HepG2 (cell line): ENCODE data around the gene GNG12. TPM values are rescaled to one million over a fixed set of nuclear protein-coding genes. Genes with fewer than 3 reads are reported as not detected.

Experiments used
- DMAP1 ChIP-seq: IDR thresholded peaks from 2 replicates; pipeline ENCODE4 v1.6.1; 2016
- EHMT2 ChIP-seq: fragments of 200-600 bp; sonication (generic); IDR thresholded peaks from 2 replicates; pipeline ENCODE4 v1.7.0; 2017; ENCODE audit warnings: antibody characterized with exemption, low read depth, low read length, borderline replicate concordance
- FOXC1 ChIP-seq: sonication (generic); formaldehyde crosslinking; IDR thresholded peaks from 2 replicates; pipeline ENCODE4 v1.8.0; 2022; ENCODE audit warnings: mild to moderate bottlenecking, missing genetic modification reagents, borderline replicate concordance
- GLI4 ChIP-seq: sonication (generic); formaldehyde crosslinking; IDR thresholded peaks from 2 replicates; pipeline ENCODE4 v1.5.1; 2020; ENCODE audit warnings: missing genetic modification reagents, mild to moderate bottlenecking, moderate library complexity, borderline replicate concordance
- MED13 ChIP-seq: sonication (generic); formaldehyde crosslinking; IDR thresholded peaks from 2 replicates; pipeline ENCODE4 v1.5.0; 2020; ENCODE audit warnings: missing genetic modification reagents
- NCOA1 ChIP-seq: sonication (generic); formaldehyde crosslinking; IDR thresholded peaks from 2 replicates; pipeline ENCODE4 v1.9.0; 2021; ENCODE audit warnings: missing genetic modification reagents
- RXRA ChIP-seq: sonication (generic); formaldehyde crosslinking; IDR thresholded peaks from 2 replicates; pipeline ENCODE4 v1.5.1; 2020; ENCODE audit warnings: missing genetic modification reagents
- SP5 ChIP-seq: IDR thresholded peaks from 2 replicates; pipeline ENCODE4 v1.6.1; 2016; ENCODE audit warnings: low read depth, borderline replicate concordance
- WIZ ChIP-seq: sonication (generic); formaldehyde crosslinking; IDR thresholded peaks from 2 replicates; pipeline ENCODE4 v1.5.1; 2020; ENCODE audit warnings: mild to moderate bottlenecking, missing genetic modification reagents
- ZBED4 ChIP-seq: sonication (generic); formaldehyde crosslinking; IDR thresholded peaks from 2 replicates; pipeline ENCODE4 v1.4.0; 2020; ENCODE audit warnings: missing genetic modification reagents, borderline replicate concordance
- ZBTB34 ChIP-seq: sonication (generic); formaldehyde crosslinking; IDR thresholded peaks from 2 replicates; pipeline ENCODE4 v1.8.0; 2022; ENCODE audit warnings: mild to moderate bottlenecking, missing genetic modification reagents
- ZMAT3 ChIP-seq: sonication (generic); formaldehyde crosslinking; conservative IDR thresholded peaks from 2 replicates; pipeline ENCODE4 v1.7.0; 2021; ENCODE audit warnings: missing genetic modification reagents
- ZNF251 ChIP-seq: sonication (generic); formaldehyde crosslinking; IDR thresholded peaks from 2 replicates; pipeline ENCODE4 v1.9.0; 2021; ENCODE audit warnings: mild to moderate bottlenecking, missing genetic modification reagents
- ZNF446 ChIP-seq: sonication (generic); formaldehyde crosslinking; IDR thresholded peaks from 2 replicates; pipeline ENCODE4 v1.5.0; 2020; ENCODE audit warnings: mild to moderate bottlenecking, missing genetic modification reagents
- ZNF580 ChIP-seq: IDR thresholded peaks from 2 replicates; pipeline ENCODE4 v1.6.1; 2016; ENCODE audit warnings: low read depth, borderline replicate concordance
- ZNF652 ChIP-seq: IDR thresholded peaks from 2 replicates; pipeline ENCODE4 v1.6.1; 2016; ENCODE audit warnings: low read depth, borderline replicate concordance
- ZNF678 ChIP-seq: sonication (generic); formaldehyde crosslinking; IDR thresholded peaks from 2 replicates; pipeline ENCODE4 v1.4.0; 2020; ENCODE audit warnings: mild to moderate bottlenecking, missing genetic modification reagents
- ZNF790 ChIP-seq: sonication (generic); formaldehyde crosslinking; IDR thresholded peaks from 2 replicates; pipeline ENCODE4 v1.8.0; 2022; ENCODE audit warnings: missing genetic modification reagents, mild to moderate bottlenecking, borderline replicate concordance
- ZNF816 ChIP-seq: sonication (generic); formaldehyde crosslinking; IDR thresholded peaks from 2 replicates; pipeline ENCODE4 v1.8.0; 2022; ENCODE audit warnings: missing genetic modification reagents, mild to moderate bottlenecking, borderline replicate concordance
- ZSCAN12 ChIP-seq: sonication (generic); formaldehyde crosslinking; IDR thresholded peaks from 2 replicates; pipeline ENCODE4 v1.9.0; 2021; ENCODE audit warnings: mild to moderate bottlenecking, missing genetic modification reagents
- polyA plus RNA-seq, 8 experiments: library from polyadenylated mRNA; depleted of rRNA in 3 of 8; stranded (reverse) in 7 of 8; unstranded in 1 of 8; fragments of >200 nt; fragmentation: Illumina TruSeq in 4 of 8; extraction: Trizol in 4 of 8; gene quantifications; 2 replicates each; pipeline versions ENCODE4 v1.2.1 to v1.2.3, GENCODE V29; 2011 to 2016; ENCODE audit warnings: low read depth in 4 of 8, missing spikeins in 1 of 8, mixed read lengths in 1 of 8; ENCODE audit not compliant: insufficient read depth in 1 of 8
- total RNA-seq, 5 experiments: library from RNA; depleted of rRNA; stranded (reverse); fragments of >200 nt; fragmentation: Illumina TruSeq; extraction: Trizol; gene quantifications; 2 replicates each; pipeline ENCODE4 v1.2.3, GENCODE V29; 2016; ENCODE audit warnings: low read depth in 1 of 5
- TF ChIP-seq, protein P1 (sequence below): sonication (generic); formaldehyde crosslinking; IDR thresholded peaks from 2 replicates; pipeline ENCODE4 v1.4.0; 2020; ENCODE audit warnings: missing genetic modification reagents
- TF ChIP-seq, protein P2 (sequence below): IDR thresholded peaks from 2 replicates; pipeline ENCODE4 v1.6.1; 2018; ENCODE audit warnings: missing genetic modification reagents, mild to moderate bottlenecking, missing compliant biosample characterization

The GNG12 gene
- total and polyA plus RNA-seq, 2 of the 13 experiments (the other 11 are each of a cell fraction or from before 2014, with no cell fraction given): 0.11 TPM

DNA sequence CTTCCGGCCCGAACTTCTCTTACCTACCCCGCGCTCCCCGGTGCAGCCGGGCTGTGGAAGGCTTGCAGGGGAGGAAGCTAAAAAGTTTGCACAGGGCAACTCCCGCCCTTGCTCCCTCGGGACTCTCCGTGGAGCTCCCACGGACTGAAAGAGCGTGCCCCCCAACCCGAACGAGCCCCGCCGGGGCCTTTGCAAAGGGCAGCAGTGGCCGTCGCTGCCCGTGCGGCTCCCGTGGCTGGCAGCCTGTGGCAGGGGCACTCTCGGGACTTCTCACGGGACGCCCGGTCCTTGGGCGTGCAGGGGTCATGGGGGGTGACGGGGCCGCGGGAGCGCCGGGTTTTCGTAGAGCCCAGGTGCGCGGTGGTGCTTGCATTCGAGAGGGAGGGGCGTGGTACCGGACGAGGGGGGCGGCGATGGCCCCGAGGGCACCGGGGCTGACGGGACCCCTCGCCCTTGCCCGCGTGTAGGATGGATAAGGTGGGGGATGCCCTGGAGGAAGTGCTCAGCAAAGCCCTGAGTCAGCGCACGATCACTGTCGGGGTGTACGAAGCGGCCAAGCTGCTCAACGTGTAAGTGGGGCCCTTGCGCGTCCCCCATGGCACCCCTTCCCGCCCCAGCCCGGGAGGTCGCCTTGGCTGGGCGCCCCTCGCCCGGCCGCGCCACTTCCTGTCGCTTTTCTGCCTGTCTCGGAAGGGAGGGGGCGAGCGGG lies 147.6 kb downstream of the GNG12 start (continued):
- TF ChIP-seq ZBTB34 (CRISPR knock-in tag): no peak
- no peak for TF ChIP-seq ZNF251
- no peak for TF ChIP-seq DMAP1 (CRISPR knock-in tag)
- TF ChIP-seq ZNF678 (CRISPR knock-in tag): no peak
- no peak for TF ChIP-seq RXRA (CRISPR knock-in tag)
- no peak for TF ChIP-seq ZNF580 (CRISPR knock-in tag)
- peak; percentile 22; the same call in 1 of the 2 replicates for TF ChIP-seq MED13 (CRISPR knock-in tag)
- no peak for TF ChIP-seq FOXC1
- TF ChIP-seq ZBED4 (CRISPR knock-in tag): no peak
- no peak for TF ChIP-seq WIZ (CRISPR knock-in tag)
- TF ChIP-seq ZNF816 (CRISPR knock-in tag): 0 out of 2 replicates have a peak, but pooled peaks have one; percentile 37
- TF ChIP-seq, protein P1, sequence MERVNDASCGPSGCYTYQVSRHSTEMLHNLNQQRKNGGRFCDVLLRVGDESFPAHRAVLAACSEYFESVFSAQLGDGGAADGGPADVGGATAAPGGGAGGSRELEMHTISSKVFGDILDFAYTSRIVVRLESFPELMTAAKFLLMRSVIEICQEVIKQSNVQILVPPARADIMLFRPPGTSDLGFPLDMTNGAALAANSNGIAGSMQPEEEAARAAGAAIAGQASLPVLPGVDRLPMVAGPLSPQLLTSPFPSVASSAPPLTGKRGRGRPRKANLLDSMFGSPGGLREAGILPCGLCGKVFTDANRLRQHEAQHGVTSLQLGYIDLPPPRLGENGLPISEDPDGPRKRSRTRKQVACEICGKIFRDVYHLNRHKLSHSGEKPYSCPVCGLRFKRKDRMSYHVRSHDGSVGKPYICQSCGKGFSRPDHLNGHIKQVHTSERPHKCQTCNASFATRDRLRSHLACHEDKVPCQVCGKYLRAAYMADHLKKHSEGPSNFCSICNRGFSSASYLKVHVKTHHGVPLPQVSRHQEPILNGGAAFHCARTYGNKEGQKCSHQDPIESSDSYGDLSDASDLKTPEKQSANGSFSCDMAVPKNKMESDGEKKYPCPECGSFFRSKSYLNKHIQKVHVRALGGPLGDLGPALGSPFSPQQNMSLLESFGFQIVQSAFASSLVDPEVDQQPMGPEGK (CRISPR knock-in tag): no peak; the same call in none of the 2 replicates
- TF ChIP-seq GLI4 (CRISPR knock-in tag): no peak; the same call in 1 of the 2 replicates
- TF ChIP-seq ZNF652 (CRISPR knock-in tag): no peak
- no peak for TF ChIP-seq EHMT2
- peak; percentile 65; the same call in 1 of the 2 replicates for TF ChIP-seq NCOA1
- TF ChIP-seq ZSCAN12: no peak
- TF ChIP-seq ZNF790 (CRISPR knock-in tag): no peak
- no peak for TF ChIP-seq SP5 (CRISPR knock-in tag)
- TF ChIP-seq ZNF446 (CRISPR knock-in tag): no peak
- TF ChIP-seq ZMAT3: no peak; the same call in 1 of the 2 replicates
- TF ChIP-seq, protein P2, sequence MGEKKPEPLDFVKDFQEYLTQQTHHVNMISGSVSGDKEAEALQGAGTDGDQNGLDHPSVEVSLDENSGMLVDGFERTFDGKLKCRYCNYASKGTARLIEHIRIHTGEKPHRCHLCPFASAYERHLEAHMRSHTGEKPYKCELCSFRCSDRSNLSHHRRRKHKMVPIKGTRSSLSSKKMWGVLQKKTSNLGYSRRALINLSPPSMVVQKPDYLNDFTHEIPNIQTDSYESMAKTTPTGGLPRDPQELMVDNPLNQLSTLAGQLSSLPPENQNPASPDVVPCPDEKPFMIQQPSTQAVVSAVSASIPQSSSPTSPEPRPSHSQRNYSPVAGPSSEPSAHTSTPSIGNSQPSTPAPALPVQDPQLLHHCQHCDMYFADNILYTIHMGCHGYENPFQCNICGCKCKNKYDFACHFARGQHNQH (CRISPR knock-in tag): no peak
